HL-60 (cell line): Measurements from ENCODE around the gene ACTN4.

ENCODE experiments used
- DNase-seq, 2 experiments: peaks; one replicate each; pipeline ENCODE4 v3.0.0-alpha.2; 2010 to 2020; ENCODE audit warnings: low read depth in 1 of 2, low spot score in 1 of 2
- H3K27ac ChIP-seq: fragments of 250-450 bp; sonication (Bioruptor Pico); replicated peaks from 2 replicates; pipeline ENCODE4 v1.5.1; 2020; ENCODE audit warnings: mild to moderate bottlenecking, moderate library complexity
- H3K27me3 ChIP-seq: fragments of 250-450 bp; sonication (Bioruptor Pico); 2 replicates; pipeline ENCODE4 v1.5.1; 2021; ENCODE audit warnings: mild to moderate bottlenecking, moderate library complexity; ENCODE audit not compliant: insufficient read depth, poor library complexity, severe bottlenecking
- H3K4me3 ChIP-seq: replicated peaks from 2 replicates; pipeline ENCODE4 v1.5.1; 2011; ENCODE audit warnings: mild to moderate bottlenecking, control low read depth, low read length; ENCODE audit not compliant: insufficient read depth
- CTCF ChIP-seq: IDR thresholded peaks from one replicate; pipeline ENCODE4 v1.5.1; 2011; ENCODE audit warnings: low read length, control low read depth, inconsistent platforms; ENCODE audit not compliant: insufficient read depth
- GABPA ChIP-seq: IDR thresholded peaks from 2 replicates; pipeline ENCODE4 v1.6.1; 2012; ENCODE audit warnings: low read depth
- POLR2AphosphoS5 ChIP-seq: IDR thresholded peaks from 2 replicates; pipeline ENCODE4 v1.6.1; 2012; ENCODE audit warnings: low read depth
- REST ChIP-seq: IDR thresholded peaks from 2 replicates; pipeline ENCODE4 v1.6.1; 2012; ENCODE audit warnings: low read depth; ENCODE audit not compliant: insufficient replicate concordance
- SPI1 ChIP-seq: IDR thresholded peaks from 2 replicates; pipeline ENCODE4 v1.6.1; 2012; ENCODE audit warnings: low read depth, mild to moderate bottlenecking, borderline replicate concordance

Gene ACTN4

GRCh38 chr19:38673030-38673429 lies 25.6 kb downstream of the ACTN4 start:
- H3K27me3 ChIP-seq, result no peaks in the 10 kb centered on the region
- H3K27ac ChIP-seq, result no peak overlapping the region
- no peak for DNase-seq
- no peak overlapping the region for H3K4me3 ChIP-seq
- TF ChIP-seq GABPA (no peak), POLR2AphosphoS5 (no peak), REST (no peak), CTCF (no peak), SPI1 (no peak)

GRCh38 chr19:38674388-38675171 lies 27.1 kb downstream of the ACTN4 start:
- no peak for TF ChIP-seq POLR2AphosphoS5
- no peak for TF ChIP-seq CTCF
- TF ChIP-seq REST, result no peak
- TF ChIP-seq SPI1, result no peak
- no peak for TF ChIP-seq GABPA
- Histone ChIP-seq H3K27me3 (no peaks in the 10 kb centered on the region), H3K4me3 (no peak overlapping the region), H3K27ac (no peak overlapping the region)
- DNase-seq, result no peak

- DNase-seq, result peak in 1 of 2 experiments; percentile 50
- H3K27ac ChIP-seq, result no peak overlapping the region
- no peaks in the 10 kb centered on the region for H3K27me3 ChIP-seq
- TF ChIP-seq SPI1 (no peak), POLR2AphosphoS5 (no peak), CTCF (no peak), REST (no peak), GABPA (no peak)
- H3K4me3 ChIP-seq, result no peak overlapping the region
Observed at GRCh38 chr19:38675611-38676010, 28.2 kb downstream of the ACTN4 start.
